ENCODE measurements around the gene TOX3.

- TF ChIP-seq TARDBP (IDR thresholded peaks at IDR 0.05) = no peak
- TF ChIP-seq ELF4 (IDR thresholded peaks at IDR 0.05) = no peak
- no peak for TF ChIP-seq FOXA1 (IDR thresholded peaks at IDR 0.05)
- no peak for TF ChIP-seq HDGF (IDR thresholded peaks at IDR 0.05; ENCODE audit: borderline replicate concordance)
- TF ChIP-seq NFRKB (IDR thresholded peaks at IDR 0.05) = no peak
- TF ChIP-seq LEF1 (IDR thresholded peaks at IDR 0.05; ENCODE audit: borderline replicate concordance) = no peak
- no peak for TF ChIP-seq FOXM1 (IDR thresholded peaks at IDR 0.05; ENCODE audit: borderline replicate concordance)
- TF ChIP-seq ZNF384 (IDR thresholded peaks at IDR 0.05) = no peak
- TF ChIP-seq SP1 (IDR thresholded peaks at IDR 0.05) = no peak
- no peak for TF ChIP-seq SUZ12 (IDR thresholded peaks at IDR 0.05)
Measured at GRCh38 chr16:52501746-52502145, 45.2 kb downstream of the TOX3 start.

All from HEK293T (cell line).